ENCODE results near the gene SIDT1. TPM values are rescaled to one million over a fixed set of nuclear protein-coding genes. Genes with fewer than 3 reads are reported as not detected.

Gene SIDT1
- total RNA-seq, 1 donor from 2014 or later: 0.69 TPM

GRCh38 chr3:113571360-113571759 lies 39.0 kb downstream of the SIDT1 start:
- DNase-seq: no peak
- no peak overlapping the region for H3K27ac ChIP-seq (replicated peaks)
- no peak overlapping the region for H3K4me3 ChIP-seq
- H3K27me3 ChIP-seq (ENCODE audit: low read depth): peaks cover 55% of the 10 kb centered on the region
- intact Hi-C loops (cut with micrococcal nuclease): no loop called here
- H3K4me1 ChIP-seq: no peaks in the 10 kb centered on the region
- no peaks in the 10 kb centered on the region for H3K36me3 ChIP-seq
- H3K9me3 ChIP-seq (replicated peaks): no peaks in the 10 kb centered on the region
- TF ChIP-seq, protein P1, sequence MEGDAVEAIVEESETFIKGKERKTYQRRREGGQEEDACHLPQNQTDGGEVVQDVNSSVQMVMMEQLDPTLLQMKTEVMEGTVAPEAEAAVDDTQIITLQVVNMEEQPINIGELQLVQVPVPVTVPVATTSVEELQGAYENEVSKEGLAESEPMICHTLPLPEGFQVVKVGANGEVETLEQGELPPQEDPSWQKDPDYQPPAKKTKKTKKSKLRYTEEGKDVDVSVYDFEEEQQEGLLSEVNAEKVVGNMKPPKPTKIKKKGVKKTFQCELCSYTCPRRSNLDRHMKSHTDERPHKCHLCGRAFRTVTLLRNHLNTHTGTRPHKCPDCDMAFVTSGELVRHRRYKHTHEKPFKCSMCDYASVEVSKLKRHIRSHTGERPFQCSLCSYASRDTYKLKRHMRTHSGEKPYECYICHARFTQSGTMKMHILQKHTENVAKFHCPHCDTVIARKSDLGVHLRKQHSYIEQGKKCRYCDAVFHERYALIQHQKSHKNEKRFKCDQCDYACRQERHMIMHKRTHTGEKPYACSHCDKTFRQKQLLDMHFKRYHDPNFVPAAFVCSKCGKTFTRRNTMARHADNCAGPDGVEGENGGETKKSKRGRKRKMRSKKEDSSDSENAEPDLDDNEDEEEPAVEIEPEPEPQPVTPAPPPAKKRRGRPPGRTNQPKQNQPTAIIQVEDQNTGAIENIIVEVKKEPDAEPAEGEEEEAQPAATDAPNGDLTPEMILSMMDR (IDR thresholded peaks at IDR 0.05; ENCODE audit: borderline replicate concordance): no peak

DNA sequence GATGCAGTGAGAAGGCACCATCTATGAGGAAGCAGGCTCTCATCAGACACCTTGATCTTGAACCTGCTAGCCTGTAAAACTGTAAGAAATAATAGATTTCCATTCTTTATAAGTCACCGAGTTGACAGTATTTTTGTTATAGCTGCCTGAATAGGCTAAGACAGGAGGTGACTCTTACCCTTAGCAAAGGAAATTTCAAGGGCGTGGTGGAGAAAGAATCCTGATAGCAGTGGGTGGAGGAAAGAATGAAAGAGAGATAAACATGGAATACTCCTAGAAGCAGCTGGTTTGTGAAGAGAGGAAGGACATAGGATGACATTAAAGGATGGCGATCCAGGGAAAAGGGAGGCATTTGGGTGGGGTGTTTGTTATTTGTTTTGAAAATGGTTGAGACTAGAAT lies 41.4 kb downstream of the SIDT1 start:
- Histone ChIP-seq H3K27me3 (ENCODE audit: low read depth) (peaks cover 44% of the 10 kb centered on the region), H3K27ac (replicated peaks) (no peak overlapping the region), H3K4me1 (no peaks in the 10 kb centered on the region), H3K36me3 (no peaks in the 10 kb centered on the region), H3K9me3 (replicated peaks) (no peaks in the 10 kb centered on the region), H3K4me3 (no peak overlapping the region)
- intact Hi-C loops (cut with micrococcal nuclease): no loop called here
- TF ChIP-seq, protein P1 (IDR thresholded peaks at IDR 0.05; ENCODE audit: borderline replicate concordance): no peak
- no peak for DNase-seq

GRCh38 chr3:113574213-113574612 lies 41.9 kb downstream of the SIDT1 start:
- DNase-seq: no peak
- no peaks in the 10 kb centered on the region for H3K9me3 ChIP-seq (replicated peaks)
- intact Hi-C loops (cut with micrococcal nuclease): no loop called here
- no peak overlapping the region for H3K27ac ChIP-seq (replicated peaks)
- peaks cover 41% of the 10 kb centered on the region for H3K27me3 ChIP-seq (ENCODE audit: low read depth)
- H3K36me3 ChIP-seq: no peaks in the 10 kb centered on the region
- H3K4me3 ChIP-seq: no peak overlapping the region
- no peaks in the 10 kb centered on the region for H3K4me1 ChIP-seq
- TF ChIP-seq, protein P1 (IDR thresholded peaks at IDR 0.05; ENCODE audit: borderline replicate concordance): no peak

DNA sequence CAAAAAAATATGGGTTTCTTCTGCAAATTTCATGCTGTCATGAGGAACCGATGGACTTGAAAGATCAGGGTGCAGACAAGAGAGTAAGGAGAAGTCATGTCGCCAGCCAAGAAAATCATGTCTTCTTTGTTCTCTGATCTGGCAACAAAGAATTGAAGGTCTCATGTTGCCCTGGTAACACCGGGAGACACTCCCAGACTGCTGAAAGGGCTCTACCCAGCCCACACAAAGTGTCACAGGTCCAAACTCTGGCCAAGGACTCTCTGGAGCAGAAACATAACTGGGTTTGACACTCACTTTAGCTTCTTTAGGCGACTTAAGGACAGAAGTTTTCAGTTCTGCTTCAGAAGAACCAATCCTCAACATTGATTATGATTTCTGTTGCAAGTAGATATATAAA lies 42.9 kb downstream of the SIDT1 start:
- Histone ChIP-seq H3K27me3 (ENCODE audit: low read depth) (peaks cover 34% of the 10 kb centered on the region), H3K4me3 (no peak overlapping the region), H3K36me3 (no peaks in the 10 kb centered on the region), H3K27ac (replicated peaks) (no peak overlapping the region), H3K9me3 (replicated peaks) (no peaks in the 10 kb centered on the region), H3K4me1 (no peaks in the 10 kb centered on the region)
- intact Hi-C loops (cut with micrococcal nuclease): loop anchor here (5.0 kb wide), 1 partner anchor 78 kb away; no protein-coding TSS in a partner anchor
- no peak for DNase-seq
- TF ChIP-seq, protein P1 (IDR thresholded peaks at IDR 0.05; ENCODE audit: borderline replicate concordance): no peak

GRCh38 chr3:113585228-113585627 lies 52.9 kb downstream of the SIDT1 start:
- TF ChIP-seq, protein P1 (IDR thresholded peaks at IDR 0.05; ENCODE audit: borderline replicate concordance): no peak
- DNase-seq: no peak
- no peak overlapping the region for H3K4me3 ChIP-seq
- H3K36me3 ChIP-seq: no peaks in the 10 kb centered on the region
- intact Hi-C loops (cut with micrococcal nuclease): no loop called here
- H3K27me3 ChIP-seq (ENCODE audit: low read depth): no peaks in the 10 kb centered on the region
- no peaks in the 10 kb centered on the region for H3K9me3 ChIP-seq (replicated peaks)
- H3K27ac ChIP-seq (replicated peaks): no peak overlapping the region
- no peaks in the 10 kb centered on the region for H3K4me1 ChIP-seq

DNA sequence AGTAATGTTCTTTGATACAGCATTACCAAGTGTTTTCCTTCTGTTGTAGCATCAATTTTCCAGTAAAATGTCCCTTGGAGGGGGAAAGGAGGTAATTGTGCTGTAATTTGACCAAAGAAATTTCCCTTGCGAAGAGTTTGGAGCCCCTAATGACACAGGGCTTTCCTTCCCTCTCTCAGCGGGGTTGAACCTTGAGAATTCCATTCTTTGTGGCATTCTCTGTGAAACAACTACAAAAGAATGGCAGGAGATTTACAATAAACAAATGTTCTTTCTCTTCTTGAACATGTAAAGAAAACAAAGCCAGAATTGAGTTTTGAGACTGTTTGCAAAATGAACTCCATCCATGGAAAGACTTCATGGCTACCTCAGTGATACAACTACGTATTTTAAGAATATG lies 53.4 kb downstream of the SIDT1 start:
- H3K27me3 ChIP-seq (ENCODE audit: low read depth): no peaks in the 10 kb centered on the region
- no peak overlapping the region for H3K27ac ChIP-seq (replicated peaks)
- DNase-seq: no peak
- H3K9me3 ChIP-seq (replicated peaks): no peaks in the 10 kb centered on the region
- no peaks in the 10 kb centered on the region for H3K4me1 ChIP-seq
- intact Hi-C loops (cut with micrococcal nuclease): no loop called here
- H3K36me3 ChIP-seq: no peaks in the 10 kb centered on the region
- no peak overlapping the region for H3K4me3 ChIP-seq
- TF ChIP-seq, protein P1 (IDR thresholded peaks at IDR 0.05; ENCODE audit: borderline replicate concordance): no peak
